IPS-18c (cell line): Measurements from ENCODE around the gene SORCS2.

Experiments used
- H3K4me3 ChIP-seq: 2 replicates; pipeline ENCODE4 v1.7.0; 2013; ENCODE audit warnings: low read depth, mild to moderate bottlenecking, low read length, moderate library complexity; ENCODE audit not compliant: insufficient read depth
- H3K9me3 ChIP-seq: one replicate; pipeline ENCODE4 v1.6.1; 2013; ENCODE audit warnings: mild to moderate bottlenecking, low read length, moderate library complexity; ENCODE audit not compliant: control insufficient read depth, insufficient read depth

Gene SORCS2

DNA sequence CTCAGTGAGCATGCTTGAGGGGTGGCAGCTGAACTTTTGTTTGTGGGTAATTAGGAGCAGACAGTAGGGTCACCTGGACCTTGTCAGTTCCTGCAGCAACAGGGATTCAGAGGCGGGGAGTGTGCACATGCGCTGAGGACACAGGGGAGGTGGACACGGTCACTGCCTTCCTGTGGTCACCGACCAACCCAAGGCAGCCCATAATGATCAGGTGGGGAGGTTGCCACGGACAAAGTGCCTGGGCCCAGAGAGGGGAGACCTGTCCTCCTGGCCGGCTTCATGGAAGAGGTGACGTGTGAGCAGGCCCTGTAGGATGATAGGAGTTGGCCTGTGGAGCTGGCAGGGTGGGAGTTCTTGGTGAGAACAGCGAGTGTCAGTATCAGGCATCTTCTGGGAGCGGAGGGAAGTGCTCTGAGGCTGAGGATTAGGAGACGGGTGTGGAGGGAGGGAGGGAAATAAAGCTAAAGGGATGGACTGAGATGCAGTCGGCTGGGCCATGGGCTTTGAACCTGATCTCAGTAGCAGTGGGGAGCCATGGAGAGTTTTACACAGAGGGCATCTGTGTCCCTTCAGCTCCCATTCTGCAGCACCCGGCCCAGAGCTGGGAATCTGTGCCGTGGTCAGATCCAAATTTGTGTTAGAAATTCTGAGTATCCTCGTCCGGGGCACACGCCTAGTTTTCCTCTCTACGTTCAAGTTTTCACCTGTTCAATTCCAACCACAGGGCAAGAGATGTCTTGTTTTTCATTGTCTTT, 142.4 kb downstream of the SORCS2 start:
- Histone ChIP-seq H3K9me3 (no peaks in the 10 kb centered on the region), H3K4me3 (no peak overlapping the region)

DNA sequence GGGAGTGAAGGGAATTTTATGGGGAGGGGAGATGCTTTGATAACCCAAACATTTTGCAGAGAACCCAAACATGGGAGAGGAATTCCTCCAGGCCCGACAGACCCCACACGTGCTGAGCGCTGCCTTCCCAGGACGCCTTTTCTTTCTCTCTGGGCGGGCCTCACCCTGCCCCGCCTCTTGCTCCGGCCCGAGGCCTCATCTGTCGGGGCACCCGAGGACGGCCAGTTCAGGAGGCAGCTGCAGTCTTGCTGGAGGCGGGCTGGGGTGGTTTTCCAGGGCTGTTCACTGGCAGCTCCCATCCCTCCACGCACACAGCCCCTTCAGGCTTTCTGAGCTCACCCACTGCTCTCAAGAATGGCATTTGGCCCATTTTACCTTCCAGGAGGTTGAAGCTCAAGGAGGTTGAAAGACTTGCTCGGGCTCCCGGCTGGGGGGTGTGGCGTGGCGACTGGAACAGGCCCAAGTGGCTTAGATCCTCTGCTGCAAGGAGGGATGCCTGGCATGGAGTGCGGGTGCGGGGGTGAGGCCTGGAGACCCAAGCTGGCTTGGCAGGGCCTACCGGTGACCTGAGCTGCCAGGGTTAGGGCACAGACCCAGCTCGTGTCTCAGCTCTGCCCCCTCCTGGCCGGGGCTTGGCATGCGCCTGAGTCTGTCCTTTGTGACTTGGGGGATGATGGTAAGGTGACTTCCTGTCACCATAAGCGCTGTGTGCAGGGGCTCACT, 143.2 kb downstream of the SORCS2 start:
- H3K9me3 ChIP-seq: no peaks in the 10 kb centered on the region
- H3K4me3 ChIP-seq: no peak overlapping the region

DNA sequence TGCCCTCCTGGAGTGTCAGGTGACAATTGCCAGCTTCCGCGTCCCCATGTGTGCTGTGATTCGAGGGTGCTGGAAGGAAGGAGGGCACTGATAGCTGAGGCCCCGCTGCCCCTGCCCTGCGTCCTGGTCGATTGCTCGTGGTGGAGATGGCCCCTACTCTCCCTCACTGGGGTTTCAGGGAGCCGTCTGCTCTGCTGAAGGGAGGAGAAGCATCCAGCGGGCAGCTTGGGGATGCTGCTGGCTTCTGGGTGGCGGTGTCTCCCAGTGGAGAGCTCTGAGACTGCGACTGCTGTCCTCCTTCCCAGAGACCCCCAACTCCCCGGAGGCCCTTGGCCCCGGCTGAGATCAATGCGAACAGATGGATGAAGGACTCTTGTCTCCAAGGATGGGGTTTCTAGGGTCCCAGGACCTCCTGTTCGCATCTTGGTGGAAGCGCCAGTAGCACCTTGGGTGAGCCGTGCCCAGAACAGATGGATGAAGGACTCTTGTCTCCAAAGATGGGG, 143.8 kb downstream of the SORCS2 start:
- Histone ChIP-seq H3K4me3 (no peak overlapping the region), H3K9me3 (no peaks in the 10 kb centered on the region)

DNA sequence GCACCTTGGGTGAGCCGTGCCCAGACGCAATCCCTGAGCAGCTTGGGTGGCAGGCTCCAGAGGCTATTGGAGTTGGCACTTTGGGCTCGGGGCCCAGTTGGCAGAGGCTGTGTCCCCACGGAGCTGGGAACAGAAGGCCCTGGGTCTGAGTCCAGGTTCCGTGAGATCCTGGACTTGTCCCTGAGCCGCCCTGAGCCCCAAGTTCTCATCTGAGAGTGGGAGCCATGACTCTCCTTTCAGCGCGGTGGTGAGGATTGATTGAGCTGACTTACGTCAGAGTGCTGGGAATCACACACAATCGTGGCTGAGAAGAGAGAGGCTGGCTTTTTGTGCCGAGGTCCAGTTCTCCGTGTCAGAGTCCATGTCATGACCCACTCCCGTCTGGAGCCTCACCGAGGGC, 144.4 kb downstream of the SORCS2 start:
- Histone ChIP-seq H3K4me3 (no peak overlapping the region), H3K9me3 (no peaks in the 10 kb centered on the region)

DNA sequence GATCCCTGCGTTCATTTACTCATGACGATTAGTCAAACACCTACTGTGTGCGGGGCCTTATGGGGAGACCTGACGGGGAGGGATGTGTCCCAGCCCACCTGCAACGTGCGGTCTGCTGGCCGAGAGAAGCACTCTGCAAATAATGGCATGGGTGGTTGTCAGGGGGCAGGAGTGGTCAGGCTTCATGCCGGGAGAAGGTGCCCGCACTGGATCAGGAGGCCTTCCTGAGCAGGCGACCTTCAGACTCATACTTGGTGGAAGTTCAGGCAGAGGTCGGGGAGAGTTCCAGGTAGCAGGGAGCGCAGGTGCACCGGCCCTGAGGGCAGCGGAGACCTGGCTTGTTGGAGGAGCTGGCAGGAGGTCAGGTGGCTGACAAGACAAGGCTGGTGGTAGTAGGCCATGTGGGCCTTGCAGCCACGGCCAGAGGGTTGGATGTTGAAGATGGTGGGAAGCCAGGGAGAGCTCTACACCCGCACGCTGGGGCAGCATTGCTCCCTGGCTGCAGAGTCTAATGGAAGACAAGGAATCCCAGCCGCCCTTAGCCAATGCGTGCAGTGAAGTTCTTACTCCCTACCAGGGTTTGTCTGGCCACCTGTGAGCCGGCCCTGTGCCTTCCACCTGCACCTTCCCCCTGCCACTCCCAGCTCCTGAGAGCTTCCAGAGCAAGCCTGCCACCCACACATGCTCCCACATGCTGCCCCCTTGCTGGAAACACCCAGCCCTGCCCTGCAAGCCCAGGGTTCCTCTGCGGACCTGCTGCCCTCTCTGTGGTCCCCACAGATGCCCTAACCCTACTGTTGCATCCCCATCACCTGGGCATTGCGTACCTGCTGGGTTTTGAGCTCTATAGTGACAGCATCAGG, 145.1 kb downstream of the SORCS2 start:
- Histone ChIP-seq H3K9me3 (no peaks in the 10 kb centered on the region), H3K4me3 (no peak overlapping the region)

DNA sequence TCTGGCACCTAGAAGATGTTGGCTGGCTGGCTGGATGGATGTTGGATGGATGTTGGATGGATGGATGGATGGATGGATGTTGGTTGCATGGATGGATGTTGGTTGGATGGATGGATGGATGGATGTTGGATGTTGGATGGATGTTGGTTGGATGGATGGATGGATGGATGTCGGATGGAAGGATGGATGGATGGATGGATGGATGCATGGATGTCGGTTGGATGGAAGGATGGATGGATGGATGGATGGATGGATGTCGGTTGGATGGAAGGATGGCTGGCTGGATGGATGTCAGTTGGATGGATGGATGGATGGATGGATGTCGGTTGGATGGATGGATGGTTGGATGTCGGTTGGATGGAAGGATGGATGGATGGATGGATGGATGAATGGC, 145.7 kb downstream of the SORCS2 start:
- H3K4me3 ChIP-seq: no peak overlapping the region
- H3K9me3 ChIP-seq: no peaks in the 10 kb centered on the region

DNA sequence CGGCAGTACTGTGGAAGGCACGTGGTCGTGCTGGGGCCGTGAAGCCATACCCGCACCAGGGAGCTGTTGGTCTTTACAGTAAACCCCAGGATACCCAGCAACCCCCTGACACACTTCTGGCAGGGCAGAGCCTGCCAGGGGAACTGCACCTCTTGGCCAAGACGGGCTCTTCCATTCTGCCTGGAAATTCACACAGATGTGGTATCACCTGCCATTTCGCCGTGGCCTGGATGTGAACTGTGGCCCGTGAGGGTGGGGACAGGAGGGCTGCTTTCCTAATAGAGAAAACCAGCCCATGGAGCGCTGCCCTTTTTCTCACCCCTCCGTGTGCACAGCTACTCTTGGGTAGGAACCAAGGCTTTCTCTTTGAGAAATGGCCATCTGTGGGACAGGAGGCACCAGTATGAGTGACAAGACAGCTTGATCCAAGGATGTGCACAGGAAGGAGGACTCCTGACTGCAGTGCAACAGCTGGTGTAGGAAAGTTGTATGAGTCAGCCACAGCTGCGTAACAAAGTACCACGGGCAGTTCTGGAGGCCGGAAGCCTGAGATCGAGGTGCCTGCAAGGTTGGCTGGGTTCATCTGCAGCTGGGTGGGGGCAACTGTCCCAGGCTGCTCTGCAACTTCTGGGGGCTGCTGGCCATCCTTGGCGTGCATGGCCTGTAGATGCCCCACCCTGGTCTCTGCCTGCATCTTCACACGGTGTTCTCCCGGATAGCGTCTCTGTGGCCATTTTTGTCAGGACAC, 146.7 kb downstream of the SORCS2 start:
- no peaks in the 10 kb centered on the region for H3K9me3 ChIP-seq
- no peak overlapping the region for H3K4me3 ChIP-seq

DNA sequence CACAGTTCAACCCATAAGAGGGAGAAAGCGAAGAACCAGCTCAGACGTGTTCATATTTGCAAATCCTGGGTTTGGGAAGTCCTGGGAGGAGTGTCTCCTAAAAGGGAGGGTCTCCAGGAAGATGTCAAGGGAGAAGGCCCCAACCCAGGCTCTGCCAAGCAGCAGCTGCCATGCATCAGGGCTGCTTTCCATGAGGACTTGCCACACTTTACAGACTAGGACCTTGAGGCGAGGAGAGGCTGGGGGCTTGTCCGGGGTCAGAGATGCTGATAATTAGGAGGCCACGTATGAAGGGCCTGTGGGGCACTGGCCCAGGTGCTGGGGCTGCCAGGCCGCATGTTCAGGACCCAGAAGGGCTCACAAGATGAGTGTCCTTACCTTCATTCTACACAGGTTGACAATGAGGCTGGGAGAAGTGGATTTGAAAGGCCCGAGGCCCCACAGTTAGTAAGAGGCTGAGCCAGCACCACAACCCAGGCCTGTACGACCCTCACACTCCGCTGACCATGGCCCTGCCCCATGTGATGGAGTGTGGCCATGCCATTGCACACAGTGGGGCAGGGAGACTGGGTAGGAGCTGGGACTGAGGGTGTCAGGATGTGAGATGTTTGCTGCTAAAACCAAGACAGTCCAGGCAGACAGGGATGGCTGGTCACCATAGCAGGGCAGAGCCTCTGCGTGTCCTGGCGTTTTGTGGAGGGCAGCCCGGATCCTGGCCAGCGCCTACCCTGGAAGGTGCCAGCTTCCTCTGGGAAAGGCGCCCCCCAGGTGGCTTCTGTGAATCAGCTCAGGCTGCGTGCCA, 147.6 kb downstream of the SORCS2 start:
- Histone ChIP-seq H3K9me3 (no peaks in the 10 kb centered on the region), H3K4me3 (no peak overlapping the region)

DNA sequence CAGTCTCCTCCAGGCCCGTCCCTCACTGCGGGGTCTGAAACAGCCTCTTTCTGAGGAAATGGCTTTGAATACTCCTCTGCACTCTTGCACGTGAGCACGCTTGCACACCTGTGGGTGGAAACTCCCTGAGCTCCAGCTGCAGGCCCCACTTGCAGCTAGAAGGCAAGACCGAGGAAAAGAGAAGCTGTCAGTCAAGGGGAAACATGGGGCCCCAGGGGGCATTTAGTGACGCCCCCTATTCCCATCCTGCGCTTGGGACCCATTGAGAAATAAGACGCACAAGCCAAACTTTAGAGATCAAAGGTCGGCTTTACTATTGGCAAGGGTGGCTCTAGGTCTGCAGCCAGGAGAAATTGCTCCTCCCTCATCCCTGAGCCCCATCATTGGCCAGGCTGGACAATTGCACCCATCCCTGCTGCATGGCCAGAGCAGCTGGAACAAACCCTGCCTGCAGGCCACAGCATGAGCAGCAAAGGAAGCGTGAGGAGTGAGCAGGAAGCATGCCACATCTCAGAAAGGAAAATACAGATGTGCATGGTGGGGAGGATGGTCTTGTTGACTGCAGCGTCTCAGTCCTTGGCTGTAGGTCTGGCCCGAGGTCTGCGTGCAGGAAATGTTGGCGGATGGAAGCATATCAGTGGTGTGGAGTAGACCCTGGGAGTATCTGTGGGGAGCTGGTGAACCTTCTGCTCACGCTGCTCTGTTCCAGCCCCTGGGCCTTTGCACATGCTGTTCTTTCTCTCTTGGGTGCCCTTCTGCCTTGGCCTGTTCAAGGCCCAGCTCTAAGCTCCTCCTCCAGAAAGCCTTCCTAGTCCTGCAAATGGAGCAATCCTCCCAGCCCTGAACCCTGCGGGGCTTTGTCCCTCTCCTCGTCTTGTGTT, 148.5 kb downstream of the SORCS2 start:
- H3K4me3 ChIP-seq: no peak overlapping the region
- H3K9me3 ChIP-seq: no peaks in the 10 kb centered on the region

DNA sequence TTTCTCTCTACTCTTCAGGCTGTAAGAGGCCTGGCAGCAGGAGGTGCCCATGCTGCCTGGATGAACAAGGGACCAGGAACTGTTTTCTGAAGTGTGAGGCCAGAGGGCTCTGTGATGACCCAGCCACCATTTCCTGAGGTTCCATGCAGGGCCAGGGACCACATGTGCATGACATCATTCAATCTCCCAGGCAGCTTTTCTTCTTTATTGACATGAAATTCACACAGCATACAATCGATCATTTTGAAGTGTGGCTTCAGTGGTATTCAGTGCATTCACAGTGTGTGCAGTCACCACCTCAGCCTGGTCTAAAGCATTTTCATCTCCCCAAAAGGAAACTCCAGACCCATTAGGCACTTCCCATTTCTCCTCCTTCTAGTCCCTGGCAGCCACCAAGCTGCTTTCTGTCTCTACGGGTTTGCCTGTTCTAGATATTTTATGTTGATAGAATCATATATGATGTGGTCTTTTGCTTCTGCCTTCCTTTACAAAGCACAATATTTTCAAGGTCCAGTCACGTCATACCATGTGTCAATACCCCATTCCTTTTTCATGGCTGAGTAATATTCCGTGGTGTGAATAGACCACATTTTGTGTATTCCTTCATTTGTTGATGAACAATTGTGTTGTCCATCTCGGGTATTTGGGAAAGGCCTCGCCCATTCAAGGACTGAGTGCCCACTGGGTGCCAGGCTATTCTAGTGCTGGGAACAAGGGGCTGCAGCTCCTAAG, 149.3 kb downstream of the SORCS2 start:
- H3K9me3 ChIP-seq: no peaks in the 10 kb centered on the region

DNA sequence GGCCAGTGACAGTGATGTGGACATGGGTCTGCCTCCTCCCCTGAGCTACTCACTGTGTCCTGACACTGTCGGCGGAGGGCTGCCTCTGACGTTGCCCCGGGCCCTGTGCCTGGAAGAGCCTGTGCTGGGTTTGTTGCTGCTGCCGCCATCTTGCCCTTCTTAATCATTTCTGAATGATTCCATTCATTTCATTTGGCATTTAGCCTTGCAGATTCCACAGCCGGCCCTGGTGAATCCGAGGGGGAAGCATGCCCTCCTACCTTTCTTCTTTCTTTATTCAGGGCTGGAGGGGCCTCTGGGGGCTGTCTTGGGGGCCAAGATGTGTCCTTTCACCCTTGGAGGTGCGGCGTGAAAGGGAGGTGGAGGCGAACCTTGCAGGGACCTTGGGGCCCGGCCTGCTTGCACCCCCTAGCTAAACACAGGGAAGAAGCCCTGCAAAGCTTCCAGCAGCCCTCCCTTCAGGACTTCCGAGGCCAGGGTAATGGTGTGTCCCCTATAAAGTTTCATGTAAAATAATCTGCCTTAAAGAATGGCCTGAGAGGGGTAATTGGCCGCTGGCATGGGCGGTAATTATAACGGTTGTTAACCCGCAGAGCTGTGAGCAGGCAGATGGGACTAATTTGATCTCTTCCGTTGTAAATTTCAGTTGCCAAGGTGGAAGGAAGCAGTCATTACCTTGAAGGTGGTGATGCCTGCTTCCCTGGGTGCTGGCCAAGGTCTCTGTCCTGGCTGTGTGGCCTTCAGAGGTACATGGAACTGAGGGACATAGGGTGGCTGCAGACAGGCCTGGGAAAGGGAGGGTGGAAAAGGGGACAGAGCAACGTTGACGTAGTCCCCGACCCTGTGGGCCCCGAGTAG, 150.1 kb downstream of the SORCS2 start:
- no peak overlapping the region for H3K4me3 ChIP-seq
- no peaks in the 10 kb centered on the region for H3K9me3 ChIP-seq

More for the DNA sequence above, 149.3 kb downstream of the SORCS2 start:
- H3K4me3 ChIP-seq: no peak overlapping the region

DNA sequence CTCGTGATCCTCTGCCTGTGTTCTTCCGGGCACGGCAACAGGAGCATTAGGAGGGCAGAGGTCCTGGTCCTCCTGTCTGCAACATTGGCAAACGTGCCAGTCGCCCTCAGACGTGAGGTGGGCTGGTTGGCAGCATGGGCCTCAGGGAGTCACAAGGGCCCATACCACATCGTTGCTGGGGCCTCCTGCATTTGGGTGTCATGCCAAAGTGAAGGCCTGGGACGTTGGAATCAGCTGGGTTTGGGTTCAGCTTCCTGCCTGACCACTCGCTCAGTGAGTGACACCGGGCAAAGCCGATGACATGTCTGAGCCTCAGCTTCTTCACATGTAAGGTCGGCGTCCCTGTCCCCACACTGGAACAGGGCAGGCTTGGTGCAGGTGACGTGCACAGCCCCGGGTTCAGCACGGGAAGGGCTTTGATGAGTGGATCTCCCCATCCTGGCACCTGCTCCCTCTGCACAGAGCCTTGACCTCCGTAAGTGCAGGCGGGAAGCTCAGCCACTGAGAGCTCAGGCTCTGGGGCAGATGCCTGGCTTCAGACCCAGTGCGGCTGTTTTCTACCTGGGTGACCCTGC, 150.8 kb downstream of the SORCS2 start:
- no peak overlapping the region for H3K4me3 ChIP-seq
- no peaks in the 10 kb centered on the region for H3K9me3 ChIP-seq

DNA sequence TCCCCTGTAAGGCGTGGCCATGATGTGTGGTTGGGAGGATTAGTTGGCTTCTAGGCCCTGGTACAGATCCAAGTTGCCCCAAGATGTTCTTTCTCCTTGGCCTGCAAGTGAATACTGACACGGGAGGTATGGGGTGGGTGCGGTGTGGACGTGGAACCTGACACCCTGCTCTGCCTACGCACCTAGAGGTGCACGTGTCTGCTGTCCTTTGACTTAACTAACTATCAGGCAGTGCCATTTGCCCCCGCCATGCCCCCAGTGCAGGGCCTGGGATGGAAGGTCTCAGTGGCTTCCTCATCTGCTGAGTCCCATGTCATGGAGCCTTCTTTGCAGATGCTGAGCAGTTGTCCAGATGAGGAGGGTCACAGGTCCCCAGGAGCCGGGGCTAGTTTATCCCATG, 151.6 kb downstream of the SORCS2 start:
- Histone ChIP-seq H3K4me3 (no peak overlapping the region), H3K9me3 (no peaks in the 10 kb centered on the region)

DNA sequence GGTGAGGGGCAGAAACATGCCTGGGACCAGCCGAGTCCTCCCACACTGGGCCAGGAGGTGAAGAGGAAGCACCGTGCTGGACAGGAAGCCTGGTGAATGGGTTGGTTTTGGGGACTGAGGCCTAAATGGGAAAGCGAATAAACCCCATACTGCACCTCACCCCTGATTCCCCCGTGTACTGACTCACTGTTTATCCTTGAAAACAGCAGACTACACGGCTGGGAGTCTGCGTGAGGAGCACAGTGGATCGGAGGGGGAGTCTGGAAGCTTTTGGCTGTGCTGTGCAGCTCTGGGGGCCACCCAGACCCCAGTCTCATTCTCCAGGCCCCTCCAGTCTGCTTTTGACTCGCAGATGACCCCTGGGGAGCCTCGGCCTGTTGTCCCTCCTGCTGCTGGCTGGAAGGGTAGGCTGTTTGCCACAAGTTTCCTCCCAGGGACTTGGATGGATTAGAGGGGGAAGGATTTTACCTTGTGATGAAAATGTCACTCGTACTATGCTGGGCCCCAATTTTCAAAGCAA, 152.4 kb downstream of the SORCS2 start:
- no peaks in the 10 kb centered on the region for H3K9me3 ChIP-seq
- H3K4me3 ChIP-seq: no peak overlapping the region
